T-helper 17 cell (primary cell): ENCODE data around the gene ERBB2. TPM values are rescaled to one million over a fixed set of nuclear protein-coding genes. Genes with fewer than 3 reads are reported as not detected.
"Not testable (repeated sequence)": the region's sequence is repeated elsewhere in the genome, so short reads cannot be mapped to it uniquely, and the experiment has no call there.

Source experiments
- ATAC-seq: fragments of 150-1000 bp; cut with Tn5 transposase; 2 replicates; pipeline ENCODE4 v1.10.0; 2021; ENCODE audit warnings: mild to moderate bottlenecking, moderate library complexity
- DNase-seq, 3 donors: peaks; one replicate each; pipeline versions ENCODE4 v3.0.0 to v3.0.0-alpha.2; 2020 to 2021
- H3K9me3 ChIP-seq: one replicate; pipeline ENCODE4 v1.7.0; 2013; ENCODE audit warnings: low read length, mild to moderate bottlenecking; ENCODE audit not compliant: control insufficient read depth, poor library complexity, severe bottlenecking
- H3K27ac Mint-ChIP-seq: one replicate; pipeline ENCODE4 v1.8.0; 2022; ENCODE audit warnings: mild to moderate bottlenecking, moderate library complexity, mixed read lengths
- H3K27me3 Mint-ChIP-seq: one replicate; pipeline ENCODE4 v1.8.0; 2022; ENCODE audit warnings: mixed read lengths
- H3K36me3 Mint-ChIP-seq: one replicate; pipeline ENCODE4 v1.8.0; 2022; ENCODE audit warnings: low read depth, mixed read lengths
- H3K4me1 Mint-ChIP-seq: one replicate; pipeline ENCODE4 v1.8.0; 2022; ENCODE audit warnings: mild to moderate bottlenecking, mixed read lengths
- H3K4me3 Mint-ChIP-seq: one replicate; pipeline ENCODE4 v1.8.0; 2022; ENCODE audit warnings: mild to moderate bottlenecking, moderate library complexity, mixed read lengths
- total RNA-seq, 4 donors: library from RNA in 2 of 4; stranded (reverse) in 2 of 4; gene quantifications; one replicate each; pipeline ENCODE4 v1.2.3 and lab custom pipeline; 2022 to 2026

Gene ERBB2
- total RNA-seq, 2 donors from 2014 or later = 1.3 to 3.5 TPM

- ATAC-seq (peak; percentile 24), DNase-seq (no peak)
- Mint-ChIP-seq H3K4me1 (peaks cover 10% of the 10 kb centered on the region), H3K27me3 (peaks cover 24% of the 10 kb centered on the region), H3K4me3 (no peak overlapping the region), H3K36me3 (peaks cover 6% of the 10 kb centered on the region), H3K27ac (peak overlapping the region; percentile 78)
- H3K9me3 ChIP-seq = no peaks in the 10 kb centered on the region
These were observed 39.4 kb downstream of the ERBB2 start for GRCh38 chr17:39738983-39739884.

GRCh38 chr17:39739885-39740356 is 40.1 kb downstream of the ERBB2 start:
- no peaks in the 10 kb centered on the region for H3K9me3 ChIP-seq
- peak overlapping the region; percentile 78 for H3K27ac Mint-ChIP-seq
- H3K27me3 Mint-ChIP-seq = peaks cover 24% of the 10 kb centered on the region
- peaks cover 10% of the 10 kb centered on the region for H3K4me1 Mint-ChIP-seq
- H3K36me3 Mint-ChIP-seq = peaks cover 6% of the 10 kb centered on the region
- no peak for DNase-seq
- ATAC-seq = no peak
- peak overlapping the region; percentile 53 for H3K4me3 Mint-ChIP-seq

GRCh38 chr17:39740357-39741111 is 40.7 kb downstream of the ERBB2 start:
- ATAC-seq = no peak
- DNase-seq = no peak
- Mint-ChIP-seq H3K27me3 (peaks cover 24% of the 10 kb centered on the region), H3K27ac (peak overlapping the region; percentile 78), H3K4me3 (no peak overlapping the region), H3K4me1 (peaks cover 10% of the 10 kb centered on the region), H3K36me3 (peaks cover 6% of the 10 kb centered on the region)
- no peaks in the 10 kb centered on the region for H3K9me3 ChIP-seq

- no peak for ATAC-seq
- H3K4me1 Mint-ChIP-seq = peaks cover 7% of the 10 kb centered on the region
- H3K27ac Mint-ChIP-seq = no peak overlapping the region
These were observed 42.4 kb downstream of the ERBB2 start for GRCh38 chr17:39742126-39742855.

GRCh38 chr17:39742856-39743436 is 43.1 kb downstream of the ERBB2 start:
- DNase-seq (no peak), ATAC-seq (no peak)
- no peak overlapping the region for H3K27ac Mint-ChIP-seq
- peaks cover 16% of the 10 kb centered on the region for H3K27me3 Mint-ChIP-seq
- H3K36me3 Mint-ChIP-seq = peaks cover 4% of the 10 kb centered on the region
- peaks cover 7% of the 10 kb centered on the region for H3K4me1 Mint-ChIP-seq
- H3K4me3 Mint-ChIP-seq = no peak overlapping the region
- H3K9me3 ChIP-seq = no peaks in the 10 kb centered on the region

More at GRCh38 chr17:39742126-39742855, 42.4 kb downstream of the ERBB2 start:
- Mint-ChIP-seq H3K27me3 (peaks cover 16% of the 10 kb centered on the region), H3K4me3 (no peak overlapping the region), H3K36me3 (peaks cover 4% of the 10 kb centered on the region)
- H3K9me3 ChIP-seq = no peaks in the 10 kb centered on the region
- no peak for DNase-seq

- peaks cover 10% of the 10 kb centered on the region for H3K27me3 Mint-ChIP-seq
- no peak for ATAC-seq
- DNase-seq = no peak
- peaks cover 2% of the 10 kb centered on the region for H3K4me1 Mint-ChIP-seq
- H3K36me3 Mint-ChIP-seq = no peaks in the 10 kb centered on the region
- H3K9me3 ChIP-seq = no peaks in the 10 kb centered on the region
- no peak overlapping the region for H3K4me3 Mint-ChIP-seq
- H3K27ac Mint-ChIP-seq = no peak overlapping the region
These were observed 44.4 kb downstream of the ERBB2 start for GRCh38 chr17:39744075-39744835.

- no peaks in the 10 kb centered on the region for H3K9me3 ChIP-seq
- DNase-seq = no peak
- H3K4me1 Mint-ChIP-seq = no peaks in the 10 kb centered on the region
- H3K27ac Mint-ChIP-seq = no peak overlapping the region
- ATAC-seq = no peak
- H3K36me3 Mint-ChIP-seq = no peaks in the 10 kb centered on the region
- H3K27me3 Mint-ChIP-seq = peaks cover 4% of the 10 kb centered on the region
- no peak overlapping the region for H3K4me3 Mint-ChIP-seq
These were observed 45.0 kb downstream of the ERBB2 start for GRCh38 chr17:39744836-39745215.

GRCh38 chr17:39745335-39746144 is 45.7 kb downstream of the ERBB2 start:
- Mint-ChIP-seq H3K27me3 (no peaks in the 10 kb centered on the region), H3K4me3 (no peak overlapping the region), H3K27ac (no peak overlapping the region), H3K36me3 (no peaks in the 10 kb centered on the region), H3K4me1 (no peaks in the 10 kb centered on the region)
- no peaks in the 10 kb centered on the region for H3K9me3 ChIP-seq
- ATAC-seq (no peak), DNase-seq (no peak)

GRCh38 chr17:39746145-39746461 is 46.2 kb downstream of the ERBB2 start:
- H3K27ac Mint-ChIP-seq = no peak overlapping the region
- ATAC-seq = no peak
- no peaks in the 10 kb centered on the region for H3K4me1 Mint-ChIP-seq
- no peaks in the 10 kb centered on the region for H3K27me3 Mint-ChIP-seq
- DNase-seq = no peak
- H3K36me3 Mint-ChIP-seq = no peaks in the 10 kb centered on the region
- H3K4me3 Mint-ChIP-seq = peak overlapping the region; percentile 36
- no peaks in the 10 kb centered on the region for H3K9me3 ChIP-seq

GRCh38 chr17:39747745-39748144 is 47.9 kb downstream of the ERBB2 start:
- DNase-seq (no peak), ATAC-seq (no peak)
- H3K4me1 Mint-ChIP-seq = peaks cover 2% of the 10 kb centered on the region
- H3K36me3 Mint-ChIP-seq = no peaks in the 10 kb centered on the region
- no peaks in the 10 kb centered on the region for H3K27me3 Mint-ChIP-seq
- no peaks in the 10 kb centered on the region for H3K9me3 ChIP-seq
- no peak overlapping the region for H3K4me3 Mint-ChIP-seq
- H3K27ac Mint-ChIP-seq = no peak overlapping the region

GRCh38 chr17:39748444-39749034 is 48.7 kb downstream of the ERBB2 start:
- DNase-seq, ATAC-seq: not testable (repeated sequence)

More at GRCh38 chr17:39748444-39749034, 48.7 kb downstream of the ERBB2 start:
- not testable (repeated sequence) for H3K27me3 Mint-ChIP-seq, H3K4me3 Mint-ChIP-seq, H3K9me3 ChIP-seq, H3K27ac Mint-ChIP-seq, H3K36me3 Mint-ChIP-seq, H3K4me1 Mint-ChIP-seq
